Fibroblast of the aortic adventitia (primary cell): ENCODE results near the gene USP34. TPM values are rescaled to one million over a fixed set of nuclear protein-coding genes. Genes with fewer than 3 reads are reported as not detected.

Experiments
- DNase-seq: peaks from one replicate; pipeline ENCODE4 v3.0.0-alpha.2; 2010; ENCODE audit warnings: low read depth
- H3K4me3 ChIP-seq: 2 replicates; pipeline ENCODE4 v1.5.1; 2011; ENCODE audit warnings: low read depth, mild to moderate bottlenecking, control low read depth, low read length, moderate library complexity
- total RNA-seq: library from RNA; depleted of rRNA; stranded (reverse); fragments of >200 nt; gene quantifications from 2 replicates; pipeline ENCODE4 v1.2.3, GENCODE V29; 2012; ENCODE audit warnings: low replicate concordance
- TF ChIP-seq, protein P1 (sequence below): IDR thresholded peaks from 2 replicates; pipeline ENCODE4 v1.5.1; 2011; ENCODE audit warnings: mild to moderate bottlenecking, low read length, control low read depth, inconsistent platforms; ENCODE audit not compliant: insufficient read depth

Gene USP34
- total RNA-seq, 1 donor = 130 TPM

DNA sequence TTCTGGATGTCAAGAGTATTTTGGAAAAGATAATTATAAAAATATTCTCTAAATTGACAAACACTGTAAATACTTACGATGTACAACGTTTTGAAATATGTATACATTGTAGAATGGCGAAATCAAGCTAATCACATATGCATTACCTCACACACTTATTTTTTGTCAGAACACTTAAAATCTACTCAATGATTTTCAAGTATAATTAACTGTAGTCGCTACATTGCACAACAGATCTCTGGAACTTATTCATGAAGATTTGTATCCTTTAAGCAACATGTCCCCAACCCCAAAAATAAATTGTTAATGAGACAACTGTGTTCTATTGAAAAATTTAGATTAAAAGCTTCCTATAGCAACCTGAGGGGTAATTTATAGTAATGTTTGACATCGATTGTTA is 249.1 kb downstream of the USP34 start:
- no peak overlapping the region for H3K4me3 ChIP-seq
- TF ChIP-seq, protein P1, sequence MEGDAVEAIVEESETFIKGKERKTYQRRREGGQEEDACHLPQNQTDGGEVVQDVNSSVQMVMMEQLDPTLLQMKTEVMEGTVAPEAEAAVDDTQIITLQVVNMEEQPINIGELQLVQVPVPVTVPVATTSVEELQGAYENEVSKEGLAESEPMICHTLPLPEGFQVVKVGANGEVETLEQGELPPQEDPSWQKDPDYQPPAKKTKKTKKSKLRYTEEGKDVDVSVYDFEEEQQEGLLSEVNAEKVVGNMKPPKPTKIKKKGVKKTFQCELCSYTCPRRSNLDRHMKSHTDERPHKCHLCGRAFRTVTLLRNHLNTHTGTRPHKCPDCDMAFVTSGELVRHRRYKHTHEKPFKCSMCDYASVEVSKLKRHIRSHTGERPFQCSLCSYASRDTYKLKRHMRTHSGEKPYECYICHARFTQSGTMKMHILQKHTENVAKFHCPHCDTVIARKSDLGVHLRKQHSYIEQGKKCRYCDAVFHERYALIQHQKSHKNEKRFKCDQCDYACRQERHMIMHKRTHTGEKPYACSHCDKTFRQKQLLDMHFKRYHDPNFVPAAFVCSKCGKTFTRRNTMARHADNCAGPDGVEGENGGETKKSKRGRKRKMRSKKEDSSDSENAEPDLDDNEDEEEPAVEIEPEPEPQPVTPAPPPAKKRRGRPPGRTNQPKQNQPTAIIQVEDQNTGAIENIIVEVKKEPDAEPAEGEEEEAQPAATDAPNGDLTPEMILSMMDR = no peak
- no peak for DNase-seq

DNA sequence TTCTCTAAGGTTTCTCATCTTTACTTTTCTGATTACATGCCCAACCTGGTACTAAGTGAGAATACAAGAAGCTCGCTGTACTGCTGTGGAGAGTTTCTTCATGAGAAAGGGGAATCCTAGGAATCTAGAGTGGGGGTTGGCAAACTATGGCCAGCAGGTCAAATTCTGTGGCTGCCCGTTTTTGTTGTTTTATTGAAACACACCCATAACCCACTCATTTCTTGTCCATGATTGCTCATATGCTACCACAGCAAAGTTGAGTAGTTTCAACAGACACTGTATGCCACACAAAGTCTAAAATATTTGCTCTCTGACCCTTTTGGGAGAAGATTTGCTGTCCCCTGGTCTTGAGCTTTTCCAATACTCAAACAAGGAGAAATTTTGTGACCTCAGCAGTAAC is 250.1 kb downstream of the USP34 start:
- TF ChIP-seq, protein P1 = no peak
- H3K4me3 ChIP-seq = no peak overlapping the region
- DNase-seq = peak; percentile 24

DNA sequence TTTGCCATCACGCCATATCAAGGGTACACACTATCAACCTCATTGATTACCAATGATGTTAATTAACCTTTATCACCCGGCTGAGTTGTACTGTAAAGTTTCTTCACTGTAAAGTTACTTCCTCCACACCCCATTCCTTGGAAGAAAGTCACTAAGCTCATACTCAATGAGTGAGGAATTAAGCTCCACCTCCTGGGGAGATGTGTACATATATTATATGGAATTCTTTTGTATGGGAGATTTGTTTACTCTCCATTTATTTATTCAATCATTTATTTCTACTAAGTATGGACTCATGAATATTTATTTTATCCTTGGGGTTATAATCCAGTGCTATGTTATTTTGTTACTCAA is 252.1 kb downstream of the USP34 start:
- H3K4me3 ChIP-seq = no peak overlapping the region
- TF ChIP-seq, protein P1 = no peak
- no peak for DNase-seq

DNA sequence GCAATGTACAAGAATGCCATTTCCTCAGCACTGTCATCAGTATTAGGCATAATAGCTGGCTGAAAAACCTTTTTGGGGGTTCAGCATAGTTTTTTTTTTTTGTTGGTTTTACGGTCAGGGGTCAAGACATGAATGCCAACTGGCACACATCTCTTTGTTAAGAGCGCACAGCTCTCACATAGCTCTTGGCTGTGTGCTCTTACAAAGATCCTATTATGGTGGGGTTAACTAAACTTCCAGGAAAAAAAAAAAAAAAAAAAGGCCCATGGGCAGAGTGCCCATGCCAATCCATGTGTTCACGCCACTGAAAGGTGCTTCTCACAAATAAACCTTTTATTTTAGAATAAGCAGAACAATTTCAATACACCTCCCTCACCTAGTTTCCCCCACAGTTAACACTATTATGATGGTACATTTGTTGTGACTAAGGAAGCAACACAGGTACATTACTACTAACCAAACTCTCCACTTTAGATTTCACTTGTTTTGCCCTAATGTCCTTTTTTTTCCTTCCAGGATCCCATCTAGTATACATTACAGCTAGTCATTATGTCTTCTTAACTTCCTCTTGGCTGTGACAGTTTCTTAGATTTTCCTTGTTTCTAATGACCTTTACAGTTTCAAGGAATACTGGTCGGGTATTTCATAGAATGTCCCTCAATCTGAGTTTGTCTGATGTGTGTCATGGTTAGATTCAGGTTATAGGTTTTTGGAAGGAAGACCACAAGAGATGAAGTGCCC is 252.6 kb downstream of the USP34 start:
- no peak for DNase-seq
- H3K4me3 ChIP-seq = no peak overlapping the region
- TF ChIP-seq, protein P1 = no peak

DNA sequence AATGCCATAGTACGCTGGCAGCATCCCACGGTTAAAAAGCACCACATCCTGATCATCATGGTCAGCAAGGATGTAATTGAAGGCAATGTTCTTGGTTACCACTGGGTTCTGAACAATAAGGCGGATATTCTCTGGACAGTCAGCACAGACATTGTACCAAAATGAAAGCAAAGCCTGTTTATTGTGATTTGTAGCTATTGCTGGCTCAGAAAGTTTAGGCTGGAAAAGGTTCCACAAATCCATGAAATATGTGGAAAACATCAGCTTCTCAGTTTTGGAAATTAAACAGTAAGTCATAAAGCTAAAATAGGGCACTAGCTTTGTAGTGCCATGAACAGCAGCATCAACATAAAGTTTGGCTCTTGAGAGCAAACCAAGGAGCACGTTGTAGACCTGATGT is 256.7 kb downstream of the USP34 start:
- H3K4me3 ChIP-seq = no peak overlapping the region
- TF ChIP-seq, protein P1 = no peak
- DNase-seq = no peak

DNA sequence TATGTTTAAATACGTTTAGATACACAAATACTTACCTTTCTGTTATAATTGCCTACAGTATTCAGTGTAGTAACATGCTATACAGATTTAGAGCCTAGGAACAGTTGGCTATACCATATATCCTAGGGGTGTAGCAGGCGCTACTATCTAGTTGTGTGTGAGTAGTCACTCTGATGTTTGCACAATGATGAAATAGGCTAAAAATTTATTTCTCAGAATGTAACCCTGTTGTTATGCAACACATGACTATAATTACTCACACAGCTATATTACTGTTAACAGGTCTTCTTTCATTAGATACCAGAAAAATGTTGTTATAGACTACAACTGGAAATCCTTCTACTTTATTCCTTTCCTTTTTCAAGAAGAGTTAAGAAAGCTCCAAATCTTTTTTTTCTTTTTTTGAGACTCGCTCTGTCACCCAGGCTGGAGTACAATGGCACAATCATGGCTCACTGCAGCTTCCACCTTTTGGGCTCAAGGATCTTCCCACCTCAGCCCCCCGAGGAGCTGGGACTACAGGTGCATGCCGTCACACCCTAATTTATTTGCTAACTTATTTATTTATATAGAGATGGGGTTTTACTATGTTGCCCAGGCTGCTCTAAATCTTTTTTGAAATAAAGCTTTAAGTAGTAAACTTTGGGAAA is 260.4 kb downstream of the USP34 start:
- peak; percentile 85 for DNase-seq
- TF ChIP-seq, protein P1 = no peak
- no peak overlapping the region for H3K4me3 ChIP-seq
